ENCODE measurements around the gene DNAH11.

DNA sequence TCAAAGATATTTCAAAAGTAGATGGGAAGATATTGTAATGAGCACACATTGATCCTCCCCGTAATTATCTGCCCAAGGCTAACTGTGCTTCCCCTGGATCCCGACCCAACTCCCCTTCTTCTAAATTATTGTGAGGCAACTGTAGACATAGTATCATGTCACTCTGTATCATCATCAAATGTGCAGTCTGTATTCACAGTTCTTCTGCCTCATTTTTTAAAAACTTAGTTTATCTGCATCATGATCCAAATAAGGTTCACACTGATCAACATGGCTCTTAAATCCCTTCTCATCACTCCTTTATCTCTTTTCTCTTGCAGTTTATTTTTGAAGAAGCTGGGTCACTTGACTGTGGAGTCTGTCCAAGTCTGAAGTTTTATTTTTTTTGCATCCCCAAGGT is 375.4 kb downstream of the DNAH11 start:
- no peak for TF ChIP-seq CTCF (IDR thresholded peaks at IDR 0.05; ENCODE audit: insufficient read depth, low read length)
- TF ChIP-seq GABPA (IDR thresholded peaks at IDR 0.05; ENCODE audit: low read depth) = no peak
- TF ChIP-seq POLR2AphosphoS5 (IDR thresholded peaks at IDR 0.05; ENCODE audit: low read depth) = no peak
- no peak for TF ChIP-seq REST (IDR thresholded peaks at IDR 0.05; ENCODE audit: insufficient replicate concordance, low read depth)
- no peak for TF ChIP-seq SPI1 (IDR thresholded peaks at IDR 0.05; ENCODE audit: borderline replicate concordance, low read depth)
